Right cardiac atrium (tissue), 5 donors: ENCODE data around the gene SULT2B1. TPM values are rescaled to one million over a fixed set of nuclear protein-coding genes. Genes with fewer than 3 reads are reported as not detected.
A peak's percentile ranks its signal among the peaks of the same experiment; 100 is the strongest.

Experiments
- ATAC-seq, 2 donors: fragments of 200-7000 bp; cut with Tn5 transposase; one replicate each; pipeline versions ENCODE4 v1.8.0 to v1.9.1; 2020; ENCODE audit warnings: moderate library complexity in 2 of 2, mild to moderate bottlenecking in 1 of 2
- DNase-seq, 3 donors: peaks; one replicate each; pipeline ENCODE4 v3.0.0-alpha.2; 2020
- H3K27ac ChIP-seq: one replicate; pipeline ENCODE4 v1.5.1; 2013; ENCODE audit warnings: mild to moderate bottlenecking, low read length, control low read depth, moderate library complexity
- H3K27me3 ChIP-seq: one replicate; pipeline ENCODE4 v1.6.1; 2013; ENCODE audit not compliant: control insufficient read depth, insufficient read depth
- H3K4me1 ChIP-seq: one replicate; pipeline ENCODE4 v1.6.1; 2013; ENCODE audit warnings: low read length; ENCODE audit not compliant: control insufficient read depth, insufficient read depth
- H3K4me3 ChIP-seq: one replicate; pipeline ENCODE4 v1.5.1; 2013; ENCODE audit warnings: low read length, control low read depth
- H3K9me3 ChIP-seq: one replicate; pipeline ENCODE4 v1.6.1; 2013; ENCODE audit warnings: low read length; ENCODE audit not compliant: control insufficient read depth
- WGBS: extraction: QIAGEN DNeasy Blood & Tissue Kit; methylation state at CpG from one replicate; pipeline ENCODE4 v1.1.7; 2013; 5-methylcytosine and 5-hydroxymethylcytosine counted together
- intact Hi-C, 4 donors: fragments of 100-400 bp; cut with DNase I; formaldehyde crosslinking; loops; one replicate each; pipeline versions ENCODE4 v1.11.0 to v1.14.0; 2022 to 2023
- polyA plus RNA-seq: library from polyadenylated mRNA; stranded (reverse); fragments of 200-250 nt; gene quantifications from one replicate; pipeline ENCODE4 v1.2.3, GENCODE V29; 2013
- total RNA-seq, 4 donors: library from RNA; stranded (reverse); fragmentation: NEBNext Ultra II Directional; extraction: Animal tissue kit (Norgen Biotek cat#: 25700); gene quantifications; one replicate each; pipeline ENCODE4 v1.2.1, GENCODE V29; 2021
- donor health status: healthy with polysubstance abuse.
- donor health status: DM: no; HTN: yes; CAD: no.
- donor health status: DM: no; HTN: no; CAD: no.
- donor health status: DM: no; HTN: yes; CAD: no; lungs with severe emphysema.
- donor health status: DM: yes; HTN: yes; CAD: no.

The SULT2B1 gene
- total and polyA plus RNA-seq, 5 donors = 0.14 to 0.76 (median 0.25) TPM; not detected in 2

- Histone ChIP-seq H3K27me3 (no peaks in the 10 kb centered on the region), H3K9me3 (no peaks in the 10 kb centered on the region), H3K27ac (no peak overlapping the region), H3K4me3 (no peak overlapping the region), H3K4me1 (no peaks in the 10 kb centered on the region)
- intact Hi-C loops = no loop called here
- WGBS = 89% methylated on average over 9 of the region's 9 CpGs
- no peak for ATAC-seq
- DNase-seq = no peak
Measured at GRCh38 chr19:48603850-48604249, 51.9 kb downstream of the SULT2B1 start.

- no peaks in the 10 kb centered on the region for H3K27me3 ChIP-seq
- no peak within 1 kb of the TSS for H3K4me3 ChIP-seq
- intact Hi-C loops = no loop called here
- 86% methylated on average over 39 of the region's 39 CpGs for WGBS
- ATAC-seq (peak in 1 of 2 donors; percentile 6), DNase-seq (no peak)
- no peaks in the 10 kb centered on the region for H3K4me1 ChIP-seq
- no peaks in the 10 kb centered on the region for H3K9me3 ChIP-seq
- H3K27ac ChIP-seq = no peak within 1 kb of the TSS
Measured at GRCh38 chr19:48606463-48607358, 54.7 kb downstream of the SULT2B1 start, which contains the start of gene SPACA4. Gene SPACA4 (plus strand): TSS chr19:48606742. CDS start chr19:48606979, 237 bp downstream.

GRCh38 chr19:48607359-48607755 is 55.4 kb downstream of the SULT2B1 start:
- Histone ChIP-seq H3K27ac (no peak overlapping the region), H3K9me3 (no peaks in the 10 kb centered on the region), H3K27me3 (no peaks in the 10 kb centered on the region), H3K4me3 (no peak overlapping the region), H3K4me1 (no peaks in the 10 kb centered on the region)
- ATAC-seq (no peak), DNase-seq (no peak)
- intact Hi-C loops = no loop called here
- WGBS = 84% methylated on average over 7 of the region's 7 CpGs

- 22% methylated on average over 9 of the region's 9 CpGs for WGBS
- intact Hi-C loops = no loop called here
- H3K27me3 ChIP-seq = no peaks in the 10 kb centered on the region
- no peak overlapping the region for H3K4me3 ChIP-seq
- no peaks in the 10 kb centered on the region for H3K4me1 ChIP-seq
- no peak overlapping the region for H3K27ac ChIP-seq
- no peaks in the 10 kb centered on the region for H3K9me3 ChIP-seq
- DNase-seq (peak in 1 of 3 donors; percentile 70), ATAC-seq (peak; percentile 17 to 22)
Measured at GRCh38 chr19:48608798-48609263, 56.9 kb downstream of the SULT2B1 start.

GRCh38 chr19:48609571-48610108 is 57.7 kb downstream of the SULT2B1 start:
- Histone ChIP-seq H3K4me1 (no peaks in the 10 kb centered on the region), H3K27ac (no peak overlapping the region), H3K4me3 (no peak overlapping the region), H3K9me3 (no peaks in the 10 kb centered on the region), H3K27me3 (no peaks in the 10 kb centered on the region)
- 93% methylated on average over 20 of the region's 20 CpGs for WGBS
- ATAC-seq (no peak), DNase-seq (no peak)
- intact Hi-C loops = no loop called here

- intact Hi-C loops = no loop called here
- DNase-seq (peak in 1 of 3 donors; percentile 24), ATAC-seq (no peak)
- H3K27me3 ChIP-seq = no peaks in the 10 kb centered on the region
- H3K27ac ChIP-seq = no peak overlapping the region
- 89% methylated on average over 14 of the region's 14 CpGs for WGBS
- no peaks in the 10 kb centered on the region for H3K4me1 ChIP-seq
- no peak overlapping the region for H3K4me3 ChIP-seq
- no peaks in the 10 kb centered on the region for H3K9me3 ChIP-seq
Measured at GRCh38 chr19:48611872-48612271, 59.9 kb downstream of the SULT2B1 start.

GRCh38 chr19:48613024-48613851 is 61.3 kb downstream of the SULT2B1 start:
- intact Hi-C loops = no loop called here
- ATAC-seq = peak in 1 of 2 donors; percentile 32
- peak in 2 of 3 donors; percentile 69 to 74 for DNase-seq
- no peaks in the 10 kb centered on the region for H3K27me3 ChIP-seq
- peaks cover 5% of the 10 kb centered on the region for H3K4me1 ChIP-seq
- H3K27ac ChIP-seq = no peak overlapping the region
- no peaks in the 10 kb centered on the region for H3K9me3 ChIP-seq
- 78% methylated on average over 39 of the region's 39 CpGs for WGBS
- no peak overlapping the region for H3K4me3 ChIP-seq

GRCh38 chr19:48613852-48614435 is 62.0 kb downstream of the SULT2B1 start:
- intact Hi-C loops = no loop called here
- DNase-seq = no peak
- ATAC-seq = no peak

GRCh38 chr19:48614436-48615230 is 62.7 kb downstream of the SULT2B1 start, which contains the start of gene FAM83E:
Gene FAM83E (minus strand): TSS chr19:48615076. CDS start chr19:48613372, 1,704 bp downstream.
- 56% methylated on average over 31 of the region's 31 CpGs for WGBS
- DNase-seq = no peak
- no peak for ATAC-seq
- Histone ChIP-seq H3K27ac (peak within 1 kb of the TSS; percentile 25), H3K9me3 (no peaks in the 10 kb centered on the region), H3K4me1 (peaks cover 5% of the 10 kb centered on the region), H3K27me3 (no peaks in the 10 kb centered on the region), H3K4me3 (no peak within 1 kb of the TSS)
- intact Hi-C loops = no loop called here

More at GRCh38 chr19:48613852-48614435, 62.0 kb downstream of the SULT2B1 start:
- Histone ChIP-seq H3K27ac (peak overlapping the region; percentile 25), H3K4me1 (peaks cover 5% of the 10 kb centered on the region), H3K9me3 (no peaks in the 10 kb centered on the region), H3K27me3 (no peaks in the 10 kb centered on the region), H3K4me3 (no peak overlapping the region)
- WGBS = 46% methylated on average over 13 of the region's 13 CpGs
